GM18873 (cell line): Measurements from ENCODE around the gene CNTNAP2.

Source experiments
- ATAC-seq: cut with Tn5 transposase; IDR thresholded peaks from one replicate; pipeline ENCODE4 v1.9.1; 2021; ENCODE audit warnings: mild to moderate bottlenecking, moderate library complexity, moderate number of reproducible peaks; ENCODE audit not compliant: unreplicated experiment, low FRiP score

The CNTNAP2 gene

DNA sequence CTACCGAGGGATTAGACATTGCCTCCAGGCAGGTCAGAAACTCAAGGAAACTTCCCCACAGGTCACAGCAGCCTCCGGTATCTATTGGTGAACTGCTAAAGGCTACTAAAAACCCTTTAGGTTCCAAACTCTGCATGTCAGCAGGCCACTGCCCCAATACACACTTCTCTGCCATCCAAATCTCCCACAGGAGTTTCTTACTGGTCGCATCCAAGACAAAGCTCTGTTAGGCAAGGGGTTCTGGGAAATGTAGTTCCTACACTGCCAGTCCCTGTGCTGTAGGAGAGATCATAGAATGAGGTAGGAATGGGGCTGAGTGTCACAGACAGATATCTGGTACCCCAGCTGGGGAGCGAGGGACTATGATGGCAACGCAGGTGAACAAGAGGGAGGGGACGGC lies 1717.0 kb downstream of the CNTNAP2 start:
- no peak for ATAC-seq

GRCh38 chr7:147833970-147834369 lies 1717.4 kb downstream of the CNTNAP2 start:
- ATAC-seq, result no peak

DNA sequence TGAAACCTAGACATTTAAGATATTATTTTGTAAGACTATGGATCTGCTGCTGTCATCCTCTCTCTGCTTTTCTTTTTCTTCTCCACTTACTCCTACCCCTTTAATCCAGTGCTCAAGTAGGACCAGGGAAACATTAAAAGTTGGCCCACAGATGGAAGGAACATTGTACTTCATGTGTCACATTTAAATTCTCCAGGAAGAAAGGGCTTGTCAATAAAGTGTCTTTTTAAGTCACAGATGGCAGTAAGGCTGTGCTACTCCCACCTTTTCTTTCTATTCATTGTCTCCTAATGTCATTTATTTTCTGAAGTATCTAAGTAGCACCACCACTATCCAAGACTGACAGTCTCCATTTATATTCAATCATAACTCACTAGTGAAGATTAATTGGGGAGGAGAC lies 1736.2 kb downstream of the CNTNAP2 start:
- no peak for ATAC-seq

- ATAC-seq, result no peak
Measured at GRCh38 chr7:147857152-147858140, 1740.8 kb downstream of the CNTNAP2 start.

GRCh38 chr7:147858421-147858820 lies 1741.8 kb downstream of the CNTNAP2 start:
- no peak for ATAC-seq

DNA sequence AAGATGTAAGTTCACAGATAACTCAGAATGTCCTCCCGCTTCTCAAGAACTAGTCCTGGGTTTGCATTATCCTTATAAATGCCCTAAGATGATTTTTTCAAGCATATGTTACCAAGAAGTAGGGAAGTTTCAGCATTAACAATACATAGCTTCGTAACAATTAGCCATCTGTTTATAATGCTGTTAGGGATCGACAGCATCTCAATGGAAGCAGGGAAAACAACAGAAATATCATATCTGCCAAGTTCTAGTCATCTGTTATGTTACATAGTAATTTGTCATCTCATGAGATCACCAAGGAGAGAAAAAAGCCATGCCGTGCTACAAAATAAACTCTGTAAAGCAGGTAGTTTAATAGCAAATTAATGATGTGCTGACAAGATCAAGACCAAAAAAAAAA lies 1742.4 kb downstream of the CNTNAP2 start:
- no peak for ATAC-seq

DNA sequence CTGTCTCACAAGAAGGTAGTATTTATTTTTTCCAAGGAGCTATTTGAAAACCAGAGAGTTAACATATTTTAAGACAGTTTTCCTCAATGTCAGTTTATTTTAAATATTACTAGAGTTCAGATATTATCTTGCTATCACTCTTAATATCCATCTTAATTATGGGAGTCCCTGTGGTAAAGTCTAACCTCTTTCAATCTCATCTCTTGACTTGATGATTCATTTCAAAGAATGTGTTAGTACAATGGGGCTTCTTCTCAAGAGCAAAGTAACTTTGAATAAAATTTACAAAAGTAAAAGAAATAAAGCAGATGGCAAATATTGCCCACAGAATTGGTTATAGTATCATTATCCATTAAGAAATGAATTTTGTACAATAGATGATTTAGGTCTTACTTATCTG lies 1742.9 kb downstream of the CNTNAP2 start:
- ATAC-seq, result no peak

GRCh38 chr7:147861058-147861716 lies 1744.6 kb downstream of the CNTNAP2 start:
- no peak for ATAC-seq

GRCh38 chr7:147861945-147862344 lies 1745.3 kb downstream of the CNTNAP2 start:
- ATAC-seq, result no peak

GRCh38 chr7:147869456-147869855 lies 1752.9 kb downstream of the CNTNAP2 start:
- ATAC-seq, result no peak

DNA sequence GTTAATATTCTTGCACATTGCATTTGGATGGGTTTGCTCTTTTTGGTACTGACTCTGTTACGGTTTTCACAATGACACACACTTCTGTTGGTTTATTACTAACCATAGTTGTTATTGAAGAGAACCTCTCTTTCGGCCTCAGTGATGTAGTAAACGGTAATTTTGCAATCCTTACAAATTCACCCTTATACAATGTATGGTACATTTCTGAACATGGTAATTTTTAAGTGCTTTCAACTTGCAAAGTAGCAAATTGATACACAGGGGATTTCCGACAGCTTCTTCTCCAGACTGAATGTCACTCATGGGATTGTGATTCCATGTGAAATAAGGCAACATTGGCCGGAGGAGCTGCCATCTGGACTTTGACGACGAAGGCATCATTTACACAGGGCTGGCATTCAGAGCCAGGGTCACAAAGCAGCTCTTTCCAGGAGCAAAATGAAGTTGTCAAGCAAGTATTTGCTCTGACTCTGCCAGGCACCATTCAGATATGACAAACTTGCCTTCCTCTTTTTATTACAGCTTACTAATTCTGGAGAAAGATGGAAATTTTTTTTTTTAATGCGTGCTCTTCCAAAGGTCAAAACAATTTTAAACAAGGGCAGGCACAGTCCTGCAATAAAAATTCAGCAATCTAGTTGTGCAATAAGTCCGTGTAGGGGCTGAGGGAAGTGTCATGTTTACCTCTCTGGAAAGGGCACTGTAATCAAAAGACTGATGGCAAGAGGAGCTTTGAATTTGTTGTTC lies 1762.5 kb downstream of the CNTNAP2 start:
- no peak for ATAC-seq

DNA sequence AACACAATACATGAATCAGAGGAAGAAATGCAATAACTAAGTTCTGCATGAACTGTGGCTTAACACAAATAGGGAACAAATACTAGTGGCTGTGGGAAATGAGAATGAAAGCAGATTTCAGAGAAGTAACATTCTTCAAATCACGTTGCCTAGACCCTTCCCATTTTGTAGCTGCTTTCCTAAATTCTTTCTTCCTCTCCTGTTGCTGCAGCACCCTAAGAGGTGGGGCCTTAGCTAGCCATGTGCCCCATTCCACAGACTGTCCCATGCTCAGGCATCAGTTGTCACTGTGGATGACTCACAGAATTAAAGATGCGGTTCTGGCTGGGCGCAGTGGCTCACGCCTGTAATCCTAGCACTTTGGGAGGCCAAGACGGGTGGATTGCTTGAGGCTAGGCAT lies 1769.3 kb downstream of the CNTNAP2 start:
- ATAC-seq, result no peak

DNA sequence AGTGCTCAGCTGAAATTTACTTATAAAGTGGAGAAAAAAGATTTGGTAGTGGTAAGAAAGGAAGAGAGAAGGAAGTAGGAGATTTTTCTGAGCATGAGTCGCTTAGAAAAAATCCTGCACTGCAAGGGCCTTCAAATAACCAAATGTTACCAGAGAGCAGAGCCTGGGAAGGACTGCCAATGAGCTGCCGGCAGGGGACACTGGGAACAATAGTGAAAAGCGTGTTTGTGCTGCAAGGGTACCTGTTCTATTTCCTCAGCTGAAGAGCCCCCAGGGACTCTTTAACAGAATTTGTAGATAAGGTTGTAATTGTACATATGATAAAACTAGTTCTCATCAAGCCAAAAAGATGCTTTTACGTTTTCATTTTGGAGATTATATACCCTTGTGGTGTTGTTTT lies 1777.7 kb downstream of the CNTNAP2 start:
- ATAC-seq, result no peak

DNA sequence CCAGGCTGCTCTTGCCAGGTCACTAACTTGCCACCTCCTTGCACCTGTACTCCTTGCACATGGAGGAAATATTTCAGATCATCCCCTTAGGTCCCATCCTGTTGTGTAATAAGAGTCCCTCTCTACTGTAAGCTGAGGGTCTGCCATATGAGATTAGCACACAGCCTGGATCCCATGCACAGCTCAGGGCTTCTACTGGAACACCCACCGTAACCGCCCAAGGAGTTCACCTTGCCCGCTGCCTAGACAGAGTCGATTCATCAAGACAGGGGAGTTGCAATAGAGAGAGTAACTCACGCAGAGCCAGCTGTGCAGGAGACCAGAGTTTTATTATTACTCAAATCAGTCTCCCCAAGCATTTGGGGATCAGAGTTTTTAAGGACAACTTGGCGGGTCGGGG lies 1779.5 kb downstream of the CNTNAP2 start:
- no peak for ATAC-seq

- no peak for ATAC-seq
Measured at GRCh38 chr7:147903536-147904218, 1787.1 kb downstream of the CNTNAP2 start.

GRCh38 chr7:147904219-147904576 lies 1787.6 kb downstream of the CNTNAP2 start:
- ATAC-seq, result no peak

GRCh38 chr7:147909431-147910148 lies 1793.0 kb downstream of the CNTNAP2 start:
- ATAC-seq, result no peak

GRCh38 chr7:147911201-147911601 lies 1794.6 kb downstream of the CNTNAP2 start:
- ATAC-seq, result no peak

- ATAC-seq, result no peak
Measured at GRCh38 chr7:147912291-147912690, 1795.7 kb downstream of the CNTNAP2 start.
